OCI-LY7 (cell line): ENCODE results near the gene CASP2.

Experiments used
- CTCF ChIP-seq: fragments of 200-600 bp; sonication (generic); conservative IDR thresholded peaks from 2 replicates; pipeline ENCODE4 v1.5.1; 2014; ENCODE audit warnings: mild to moderate bottlenecking, antibody characterized with exemption, low read length, moderate library complexity, mixed read lengths
- EZH2phosphoT487 ChIP-seq: fragments of 200-600 bp; sonication (generic); IDR thresholded peaks from 2 replicates; pipeline ENCODE4 v1.6.1; 2018; ENCODE audit warnings: low read depth, borderline replicate concordance, mild to moderate bottlenecking, mixed run types, antibody characterized with exemption, low read length, moderate library complexity, mixed read lengths

GRCh38 chr7:143351060-143351459 is 62.9 kb downstream of the CASP2 start:
- TF ChIP-seq CTCF, result no peak
- no peak for TF ChIP-seq EZH2phosphoT487
